KBM-7 (cell line): Measurements from ENCODE around the gene PMS1.
"Not testable (repeated sequence)": the region's sequence is repeated elsewhere in the genome, so short reads cannot be mapped to it uniquely, and the experiment has no call there.

Experiments
- DNase-seq: peaks from one replicate; pipeline ENCODE4 v3.0.0-alpha.2; 2015
- in situ Hi-C: fragments of 300-500 bp; cut with MboI; formaldehyde crosslinking; loops from 2 replicates; pipeline ENCODE4 v1.14.3; 2020; ENCODE audit warnings: low sequenced_read_pairs, low pct_unique_long_range_greater_than_20kb, mixed read lengths

The PMS1 gene

GRCh38 chr2:189783927-189784867, at the start of gene PMS1, which contains the start of gene ORMDL1:
PMS1 (plus strand) TSS chr2:189784450; CDS start chr2:189791810, 7,360 bp downstream.
ORMDL1 (minus strand) TSS chr2:189784339; CDS start chr2:189782595, 1,744 bp downstream.
- peak; percentile 96 for DNase-seq
- in situ Hi-C loops: no loop called here

- DNase-seq: peak; percentile 52
- in situ Hi-C loops: no loop called here
Measured at GRCh38 chr2:189751080-189751658, 33.1 kb upstream of the PMS1 start.

GRCh38 chr2:189756311-189756952, 27.8 kb upstream of the PMS1 start:
- in situ Hi-C loops: no loop called here
- no peak for DNase-seq

GRCh38 chr2:189760154-189760553, 24.1 kb upstream of the PMS1 start:
- DNase-seq, in situ Hi-C loops: not testable (repeated sequence)

- in situ Hi-C loops: no loop called here
- no peak for DNase-seq
Measured at GRCh38 chr2:189762229-189762550, 22.1 kb upstream of the PMS1 start.

GRCh38 chr2:189762551-189763298, 21.5 kb upstream of the PMS1 start, which contains the start of gene OSGEPL1:
OSGEPL1 (minus strand) TSS chr2:189762792; CDS start chr2:189761640, 1,152 bp downstream.
- in situ Hi-C loops: no loop called here
- peak; percentile 96 for DNase-seq

- DNase-seq: peak; percentile 18
- in situ Hi-C loops: no loop called here
Measured at GRCh38 chr2:189763908-189764661, 20.2 kb upstream of the PMS1 start.

GRCh38 chr2:189770590-189771322, 13.5 kb upstream of the PMS1 start:
- in situ Hi-C loops: no loop called here
- no peak for DNase-seq

- DNase-seq: no peak
- in situ Hi-C loops: no loop called here
Measured at GRCh38 chr2:189772212-189772611, 12.0 kb upstream of the PMS1 start.

GRCh38 chr2:189782221-189782671, 2.0 kb upstream of the PMS1 start:
- DNase-seq: peak; percentile 7
- in situ Hi-C loops: no loop called here

GRCh38 chr2:189783451-189783926, 761 bp upstream of the PMS1 start:
- no peak for DNase-seq
- in situ Hi-C loops: no loop called here

GRCh38 chr2:189791338-189792042, 7.2 kb downstream of the PMS1 start:
- no peak for DNase-seq
- in situ Hi-C loops: no loop called here

GRCh38 chr2:189794310-189794709, 10.1 kb downstream of the PMS1 start:
- no peak for DNase-seq
- in situ Hi-C loops: no loop called here

- no peak for DNase-seq
Measured at GRCh38 chr2:189797902-189798301, 13.7 kb downstream of the PMS1 start.

GRCh38 chr2:189798312-189799029, 14.2 kb downstream of the PMS1 start:
- in situ Hi-C loops: no loop called here
- peak; percentile 46 for DNase-seq

More at GRCh38 chr2:189797902-189798301, 13.7 kb downstream of the PMS1 start:
- in situ Hi-C loops: no loop called here

- no peak for DNase-seq
- in situ Hi-C loops: no loop called here
Measured at GRCh38 chr2:189799030-189799331, 14.7 kb downstream of the PMS1 start.

GRCh38 chr2:189799531-189799930, 15.3 kb downstream of the PMS1 start:
- DNase-seq: no peak
- in situ Hi-C loops: no loop called here
